Liver (tissue), 9 donors: Measurements from ENCODE around the gene RAPGEF4. TPM values are rescaled to one million over a fixed set of nuclear protein-coding genes. Genes with fewer than 3 reads are reported as not detected.

Source experiments
- DNase-seq: peaks from one replicate; pipeline ENCODE4 v3.0.0-alpha.2; 2017; ENCODE audit warnings: low spot score
- H3K27ac ChIP-seq, 2 donors: one replicate each; pipeline ENCODE4 v1.7.0; 2013; ENCODE audit warnings: inconsistent platforms in 2 of 2, low read length in 2 of 2, control low read depth in 1 of 2, low read depth in 1 of 2, mild to moderate bottlenecking in 1 of 2
- H3K27me3 ChIP-seq, 4 donors: one replicate each; pipeline versions ENCODE4 v1.6.1 to v1.7.0; 2013; ENCODE audit warnings: low read length in 3 of 4, inconsistent platforms in 1 of 4, mild to moderate bottlenecking in 1 of 4, moderate library complexity in 1 of 4; ENCODE audit not compliant: control insufficient read depth in 4 of 4, insufficient read depth in 4 of 4
- H3K36me3 ChIP-seq, 4 donors: one replicate each; pipeline versions ENCODE4 v1.6.1 to v1.7.0; 2013; ENCODE audit warnings: low read length in 3 of 4, mild to moderate bottlenecking in 3 of 4, low read depth in 1 of 4, moderate library complexity in 1 of 4; ENCODE audit not compliant: control insufficient read depth in 4 of 4, insufficient read depth in 3 of 4
- H3K4me1 ChIP-seq, 4 donors: one replicate each; pipeline versions ENCODE4 v1.6.1 to v1.7.0; 2013; ENCODE audit warnings: low read length in 3 of 4, mild to moderate bottlenecking in 3 of 4, moderate library complexity in 1 of 4; ENCODE audit not compliant: control insufficient read depth in 4 of 4, insufficient read depth in 4 of 4
- H3K4me3 ChIP-seq, 3 donors: one replicate each; pipeline versions ENCODE4 v1.6.1 to v1.7.0; 2013; ENCODE audit warnings: low read length in 3 of 3, control low read depth in 1 of 3, low read depth in 1 of 3, mild to moderate bottlenecking in 1 of 3
- H3K9ac ChIP-seq, 2 donors: one replicate each; pipeline ENCODE4 v1.7.0; 2013; ENCODE audit warnings: low read length in 2 of 2, mild to moderate bottlenecking in 2 of 2, moderate library complexity in 2 of 2, control low read depth in 1 of 2, low read depth in 1 of 2
- H3K9me3 ChIP-seq, 4 donors: one replicate each; pipeline versions ENCODE4 v1.6.1 to v1.7.0; 2013; ENCODE audit warnings: low read length in 3 of 4; ENCODE audit not compliant: control insufficient read depth in 4 of 4
- ATF3 ChIP-seq: IDR thresholded peaks from 2 replicates; pipeline ENCODE4 v1.6.1; 2016; ENCODE audit warnings: antibody characterized with exemption
- EGR1 ChIP-seq, 2 donors: IDR thresholded peaks; 2 replicates each; pipeline ENCODE4 v1.6.1; 2016 to 2018; ENCODE audit warnings: antibody characterized with exemption in 2 of 2, low read depth in 2 of 2
- FOXA1 ChIP-seq: IDR thresholded peaks from 2 replicates; pipeline ENCODE4 v1.6.1; 2016; ENCODE audit warnings: antibody characterized with exemption
- FOXA2 ChIP-seq: IDR thresholded peaks from 2 replicates; pipeline ENCODE4 v1.6.1; 2016; ENCODE audit warnings: antibody characterized with exemption
- GABPA ChIP-seq, 2 donors: IDR thresholded peaks in 1 of 2; conservative IDR thresholded peaks in 1 of 2; 2 replicates each; pipeline ENCODE4 v1.6.1; 2016; ENCODE audit warnings: antibody characterized with exemption in 2 of 2, mild to moderate bottlenecking in 1 of 2, moderate library complexity in 1 of 2
- HNF4A ChIP-seq, 2 donors: conservative IDR thresholded peaks; 2 replicates each; pipeline ENCODE4 v1.6.1; 2016; ENCODE audit warnings: antibody characterized with exemption in 2 of 2, mild to moderate bottlenecking in 2 of 2
- HNF4G ChIP-seq: IDR thresholded peaks from 2 replicates; pipeline ENCODE4 v1.6.1; 2016; ENCODE audit warnings: antibody characterized with exemption
- JUND ChIP-seq, 2 donors: IDR thresholded peaks; 2 replicates each; pipeline ENCODE4 v1.6.1; 2016; ENCODE audit warnings: antibody characterized with exemption in 2 of 2
- NR2F2 ChIP-seq: IDR thresholded peaks from 2 replicates; pipeline ENCODE4 v1.6.1; 2016; ENCODE audit warnings: antibody characterized with exemption
- RAD21 ChIP-seq, 2 donors: IDR thresholded peaks; 2 replicates each; pipeline ENCODE4 v1.6.1; 2016; ENCODE audit warnings: antibody characterized with exemption in 2 of 2, mild to moderate bottlenecking in 2 of 2
- RXRA ChIP-seq, 2 donors: IDR thresholded peaks; 2 replicates each; pipeline ENCODE4 v1.6.1; 2017 to 2018; ENCODE audit warnings: antibody characterized with exemption in 2 of 2, mild to moderate bottlenecking in 1 of 2
- SP1 ChIP-seq: IDR thresholded peaks from 2 replicates; pipeline ENCODE4 v1.6.1; 2018; ENCODE audit warnings: antibody characterized with exemption, mild to moderate bottlenecking
- TAF1 ChIP-seq: conservative IDR thresholded peaks from 2 replicates; pipeline ENCODE4 v1.6.1; 2016; ENCODE audit warnings: antibody characterized with exemption, mild to moderate bottlenecking
- YY1 ChIP-seq: IDR thresholded peaks from 2 replicates; pipeline ENCODE4 v1.6.1; 2016; ENCODE audit warnings: antibody characterized with exemption, mild to moderate bottlenecking
- WGBS: extraction: QIAGEN DNeasy Blood & Tissue Kit; methylation state at CpG from one replicate; pipeline ENCODE4 v1.1.7; 2013; 5-methylcytosine and 5-hydroxymethylcytosine counted together
- polyA plus RNA-seq, 2 donors: library from polyadenylated mRNA; stranded (reverse) in 1 of 2; unstranded in 1 of 2; fragments of 200-250 nt in 1 of 2; fragments of >200 nt in 1 of 2; fragmentation: Nextera tagmentation in 1 of 2; extraction: Ambion mirVana in 1 of 2; gene quantifications; one replicate each; pipeline versions ENCODE4 v1.2.1 to v1.2.3, GENCODE V29; 2013 to 2015
- total RNA-seq, 2 donors: library from RNA; depleted of rRNA; stranded (reverse); fragments of >200 nt; gene quantifications; one replicate each; pipeline ENCODE4 v1.2.3, GENCODE V29; 2014
- TF ChIP-seq, protein P1 (sequence below): IDR thresholded peaks from 2 replicates; pipeline ENCODE4 v1.6.1; 2016; ENCODE audit warnings: antibody characterized with exemption
- TF ChIP-seq, protein P2 (sequence below): fragments of 150-350 bp; IDR thresholded peaks from 2 replicates; pipeline ENCODE4 v1.5.1; 2017; ENCODE audit warnings: improper control_type of control experiment, low read depth, low read length; ENCODE audit not compliant: missing input control
- TF ChIP-seq, protein P3 (sequence below): IDR thresholded peaks from 2 replicates; pipeline ENCODE4 v1.6.1; 2016; ENCODE audit warnings: antibody characterized with exemption, mild to moderate bottlenecking
- TF ChIP-seq, protein P4 (sequence below): IDR thresholded peaks from 2 replicates; pipeline ENCODE4 v1.6.1; 2016; ENCODE audit warnings: antibody characterized with exemption
- donor health status: healthy.
- donor health status: healthy.
- donor health status: healthy.
- donor health status: healthy.
- donor health status: healthy.

RAPGEF4 gene
- 10 to 100 TPM in 1 of 2 donors, 1 to 10 TPM in 1; 1.5 to 18.2 TPM for total RNA-seq
- polyA plus RNA-seq = 1 to 10 TPM; 7.5 to 9.1 TPM

DNA sequence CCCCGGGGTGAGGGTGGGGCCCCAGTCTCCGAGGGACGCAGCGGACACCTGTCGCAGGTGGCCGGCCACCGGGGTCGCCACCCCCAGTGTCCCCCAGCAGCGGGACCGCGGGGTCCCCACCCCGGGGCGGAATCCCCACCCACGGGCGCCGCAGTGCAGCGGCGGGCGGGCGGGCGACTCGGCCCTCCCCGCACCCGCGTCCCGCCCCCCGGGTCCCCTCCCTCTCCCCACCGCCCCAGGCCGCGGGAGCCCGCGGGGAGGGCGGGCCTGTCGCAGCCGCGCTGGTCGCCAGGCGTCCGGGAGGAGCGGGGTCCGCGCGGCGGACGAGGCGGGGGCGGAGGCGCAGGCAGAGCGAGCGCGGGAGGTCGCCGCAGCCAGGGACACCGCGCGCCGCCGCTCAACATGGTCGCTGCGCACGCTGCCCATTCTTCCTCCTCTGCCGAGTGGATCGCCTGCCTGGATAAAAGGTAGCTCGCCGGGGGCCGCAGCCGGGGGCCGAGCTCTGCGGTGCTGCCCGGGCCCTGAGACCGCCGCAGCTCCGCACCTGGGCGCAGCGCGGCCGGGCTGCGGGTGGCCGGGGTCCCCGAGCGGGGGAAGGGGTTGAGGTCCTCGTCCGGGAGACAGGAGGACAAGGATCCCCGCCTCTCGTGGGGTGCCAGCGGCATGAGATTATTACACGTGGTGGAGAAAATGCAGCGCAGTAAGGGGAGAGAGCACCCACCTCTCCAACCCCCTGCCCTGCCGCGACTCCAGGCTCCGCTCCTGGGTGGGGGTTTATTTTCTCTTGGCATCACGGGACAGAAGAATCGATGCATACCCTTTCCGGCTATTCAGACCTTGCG is at the start of gene RAPGEF4:
TSS of gene RAPGEF4 (plus strand) at position 264 of the 842 bp plus-strand sequence. CDS start at position 403, 139 bp downstream.
- peaks cover 2 to 7% (median 4%) of the 10 kb centered on the region in 4 donors for H3K4me1 ChIP-seq
- H3K9me3 ChIP-seq = no peaks in the 10 kb centered on the region
- no peaks in the 10 kb centered on the region for H3K27me3 ChIP-seq
- H3K36me3 ChIP-seq = no peaks in the 10 kb centered on the region
- no peak for DNase-seq
- peak within 1 kb of the TSS; percentile 22 to 64 for H3K9ac ChIP-seq
- H3K27ac ChIP-seq = peak within 1 kb of the TSS in 1 of 2 donors; percentile 18
- no peak for TF ChIP-seq EGR1 (IDR thresholded peaks at IDR 0.05; ENCODE audit: low read depth in 2 of 2)
- no peak for TF ChIP-seq SP1
- no peak for TF ChIP-seq FOXA1
- no peak for TF ChIP-seq RXRA (IDR thresholded peaks at IDR 0.05)
- no peak for TF ChIP-seq TAF1
- TF ChIP-seq ATF3 = no peak
- no peak for TF ChIP-seq YY1
- no peak for TF ChIP-seq JUND (IDR thresholded peaks at IDR 0.05)
- no peak for TF ChIP-seq HNF4G
- no peak for TF ChIP-seq FOXA2
- TF ChIP-seq, protein P1, sequence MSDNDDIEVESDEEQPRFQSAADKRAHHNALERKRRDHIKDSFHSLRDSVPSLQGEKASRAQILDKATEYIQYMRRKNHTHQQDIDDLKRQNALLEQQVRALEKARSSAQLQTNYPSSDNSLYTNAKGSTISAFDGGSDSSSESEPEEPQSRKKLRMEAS = no peak
- no peak for TF ChIP-seq GABPA (IDR thresholded peaks at IDR 0.05 in 1 of 2, conservative IDR thresholded peaks at IDR 0.05 in 1 of 2)
- TF ChIP-seq, protein P2, sequence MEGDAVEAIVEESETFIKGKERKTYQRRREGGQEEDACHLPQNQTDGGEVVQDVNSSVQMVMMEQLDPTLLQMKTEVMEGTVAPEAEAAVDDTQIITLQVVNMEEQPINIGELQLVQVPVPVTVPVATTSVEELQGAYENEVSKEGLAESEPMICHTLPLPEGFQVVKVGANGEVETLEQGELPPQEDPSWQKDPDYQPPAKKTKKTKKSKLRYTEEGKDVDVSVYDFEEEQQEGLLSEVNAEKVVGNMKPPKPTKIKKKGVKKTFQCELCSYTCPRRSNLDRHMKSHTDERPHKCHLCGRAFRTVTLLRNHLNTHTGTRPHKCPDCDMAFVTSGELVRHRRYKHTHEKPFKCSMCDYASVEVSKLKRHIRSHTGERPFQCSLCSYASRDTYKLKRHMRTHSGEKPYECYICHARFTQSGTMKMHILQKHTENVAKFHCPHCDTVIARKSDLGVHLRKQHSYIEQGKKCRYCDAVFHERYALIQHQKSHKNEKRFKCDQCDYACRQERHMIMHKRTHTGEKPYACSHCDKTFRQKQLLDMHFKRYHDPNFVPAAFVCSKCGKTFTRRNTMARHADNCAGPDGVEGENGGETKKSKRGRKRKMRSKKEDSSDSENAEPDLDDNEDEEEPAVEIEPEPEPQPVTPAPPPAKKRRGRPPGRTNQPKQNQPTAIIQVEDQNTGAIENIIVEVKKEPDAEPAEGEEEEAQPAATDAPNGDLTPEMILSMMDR = no peak
- TF ChIP-seq RAD21 (IDR thresholded peaks at IDR 0.05) = no peak
- no peak for TF ChIP-seq HNF4A (conservative IDR thresholded peaks at IDR 0.05)
- TF ChIP-seq, protein P3, sequence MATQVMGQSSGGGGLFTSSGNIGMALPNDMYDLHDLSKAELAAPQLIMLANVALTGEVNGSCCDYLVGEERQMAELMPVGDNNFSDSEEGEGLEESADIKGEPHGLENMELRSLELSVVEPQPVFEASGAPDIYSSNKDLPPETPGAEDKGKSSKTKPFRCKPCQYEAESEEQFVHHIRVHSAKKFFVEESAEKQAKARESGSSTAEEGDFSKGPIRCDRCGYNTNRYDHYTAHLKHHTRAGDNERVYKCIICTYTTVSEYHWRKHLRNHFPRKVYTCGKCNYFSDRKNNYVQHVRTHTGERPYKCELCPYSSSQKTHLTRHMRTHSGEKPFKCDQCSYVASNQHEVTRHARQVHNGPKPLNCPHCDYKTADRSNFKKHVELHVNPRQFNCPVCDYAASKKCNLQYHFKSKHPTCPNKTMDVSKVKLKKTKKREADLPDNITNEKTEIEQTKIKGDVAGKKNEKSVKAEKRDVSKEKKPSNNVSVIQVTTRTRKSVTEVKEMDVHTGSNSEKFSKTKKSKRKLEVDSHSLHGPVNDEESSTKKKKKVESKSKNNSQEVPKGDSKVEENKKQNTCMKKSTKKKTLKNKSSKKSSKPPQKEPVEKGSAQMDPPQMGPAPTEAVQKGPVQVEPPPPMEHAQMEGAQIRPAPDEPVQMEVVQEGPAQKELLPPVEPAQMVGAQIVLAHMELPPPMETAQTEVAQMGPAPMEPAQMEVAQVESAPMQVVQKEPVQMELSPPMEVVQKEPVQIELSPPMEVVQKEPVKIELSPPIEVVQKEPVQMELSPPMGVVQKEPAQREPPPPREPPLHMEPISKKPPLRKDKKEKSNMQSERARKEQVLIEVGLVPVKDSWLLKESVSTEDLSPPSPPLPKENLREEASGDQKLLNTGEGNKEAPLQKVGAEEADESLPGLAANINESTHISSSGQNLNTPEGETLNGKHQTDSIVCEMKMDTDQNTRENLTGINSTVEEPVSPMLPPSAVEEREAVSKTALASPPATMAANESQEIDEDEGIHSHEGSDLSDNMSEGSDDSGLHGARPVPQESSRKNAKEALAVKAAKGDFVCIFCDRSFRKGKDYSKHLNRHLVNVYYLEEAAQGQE = no peak
- H3K4me3 ChIP-seq = peak within 1 kb of the TSS; percentile 59 to 83 (median 82)
- WGBS = 2% methylated on average over 95 of the region's 95 CpGs

DNA sequence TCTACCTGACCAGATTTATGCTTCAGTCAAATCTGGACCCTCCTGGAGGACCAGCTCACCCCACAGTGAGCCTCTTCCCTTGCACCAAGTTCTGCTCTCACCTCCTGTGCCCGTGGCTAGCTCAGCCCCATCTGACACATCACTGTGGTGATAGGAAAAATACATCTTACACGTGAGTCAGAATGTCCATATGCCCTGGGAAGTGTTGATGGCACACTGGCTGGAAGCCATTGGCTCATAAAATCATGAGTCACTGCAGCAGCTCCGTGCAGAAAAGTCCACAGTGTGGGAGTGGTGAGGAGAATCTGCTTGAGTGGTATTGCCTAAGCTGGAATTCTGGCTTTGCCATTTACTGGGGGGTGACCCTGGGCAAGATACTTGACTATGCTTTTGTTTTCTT is 42.6 kb upstream of the RAPGEF4 start:
- no peaks in the 10 kb centered on the region for H3K36me3 ChIP-seq
- no peaks in the 10 kb centered on the region for H3K27me3 ChIP-seq
- peaks cover 0 to 2% (median 0%) of the 10 kb centered on the region in 4 donors for H3K9me3 ChIP-seq
- no peaks in the 10 kb centered on the region for H3K4me1 ChIP-seq
- no peak for DNase-seq
- 32% methylated on average over 3 of the region's 3 CpGs for WGBS
- no peak overlapping the region for H3K9ac ChIP-seq
- H3K4me3 ChIP-seq = no peak overlapping the region
- H3K27ac ChIP-seq = no peak overlapping the region
- TF ChIP-seq ATF3 = no peak
- no peak for TF ChIP-seq GABPA (IDR thresholded peaks at IDR 0.05 in 1 of 2, conservative IDR thresholded peaks at IDR 0.05 in 1 of 2)
- no peak for TF ChIP-seq FOXA2
- no peak for TF ChIP-seq NR2F2
- TF ChIP-seq, protein P4, sequence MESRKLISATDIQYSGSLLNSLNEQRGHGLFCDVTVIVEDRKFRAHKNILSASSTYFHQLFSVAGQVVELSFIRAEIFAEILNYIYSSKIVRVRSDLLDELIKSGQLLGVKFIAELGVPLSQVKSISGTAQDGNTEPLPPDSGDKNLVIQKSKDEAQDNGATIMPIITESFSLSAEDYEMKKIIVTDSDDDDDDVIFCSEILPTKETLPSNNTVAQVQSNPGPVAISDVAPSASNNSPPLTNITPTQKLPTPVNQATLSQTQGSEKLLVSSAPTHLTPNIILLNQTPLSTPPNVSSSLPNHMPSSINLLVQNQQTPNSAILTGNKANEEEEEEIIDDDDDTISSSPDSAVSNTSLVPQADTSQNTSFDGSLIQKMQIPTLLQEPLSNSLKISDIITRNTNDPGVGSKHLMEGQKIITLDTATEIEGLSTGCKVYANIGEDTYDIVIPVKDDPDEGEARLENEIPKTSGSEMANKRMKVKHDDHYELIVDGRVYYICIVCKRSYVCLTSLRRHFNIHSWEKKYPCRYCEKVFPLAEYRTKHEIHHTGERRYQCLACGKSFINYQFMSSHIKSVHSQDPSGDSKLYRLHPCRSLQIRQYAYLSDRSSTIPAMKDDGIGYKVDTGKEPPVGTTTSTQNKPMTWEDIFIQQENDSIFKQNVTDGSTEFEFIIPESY = no peak
- TF ChIP-seq HNF4G = no peak
- no peak for TF ChIP-seq JUND (IDR thresholded peaks at IDR 0.05)
- no peak for TF ChIP-seq FOXA1
- no peak for TF ChIP-seq EGR1 (IDR thresholded peaks at IDR 0.05; ENCODE audit: low read depth in 2 of 2)
- TF ChIP-seq HNF4A (conservative IDR thresholded peaks at IDR 0.05) = no peak
- TF ChIP-seq YY1 = no peak
- TF ChIP-seq SP1 = no peak
- no peak for TF ChIP-seq RXRA (IDR thresholded peaks at IDR 0.05)
- TF ChIP-seq, protein P2 = no peak
